DND-41 (cell line): ENCODE measurements around the gene DGKI.

Experiments
- ATAC-seq: fragments of 200-7000 bp; cut with Tn5 transposase; 3 replicates; pipeline ENCODE4 v1.9.1; 2021; ENCODE audit warnings: low read depth; ENCODE audit not compliant: insufficient read depth
- DNase-seq: peaks from one replicate; pipeline ENCODE4 v3.0.0-alpha.2; 2020
- H2AFZ ChIP-seq: 2 replicates; pipeline ENCODE4 v1.6.0; 2012; ENCODE audit warnings: low read depth, low read length
- H3K27ac ChIP-seq: 2 replicates; pipeline ENCODE4 v1.5.1; 2012; ENCODE audit warnings: low read length, inconsistent platforms
- H3K27me3 ChIP-seq: fragments of 200-600 bp; sonication (generic); 2 replicates; pipeline ENCODE4 v1.6.0; 2012; ENCODE audit warnings: low read length, mild to moderate bottlenecking, inconsistent platforms; ENCODE audit not compliant: insufficient read depth, poor library complexity
- H3K36me3 ChIP-seq: 2 replicates; pipeline ENCODE4 v1.5.1; 2012; ENCODE audit warnings: low read length, inconsistent platforms; ENCODE audit not compliant: insufficient read depth
- H3K4me1 ChIP-seq: 2 replicates; pipeline ENCODE4 v1.5.1; 2012; ENCODE audit warnings: mild to moderate bottlenecking, low read length; ENCODE audit not compliant: insufficient read depth
- H3K4me2 ChIP-seq: 2 replicates; pipeline ENCODE4 v1.6.0; 2012; ENCODE audit warnings: mild to moderate bottlenecking, moderate library complexity, low read length, inconsistent platforms; ENCODE audit not compliant: insufficient read depth
- H3K4me3 ChIP-seq, 2 experiments: fragments of 200-600 bp in 1 of 2; shearing (Covaris generic) in 1 of 2; 2 replicates each; pipeline ENCODE4 v1.5.1; 2012 to 2016; ENCODE audit warnings: inconsistent platforms in 2 of 2, low read length in 2 of 2, mild to moderate bottlenecking in 2 of 2, low read depth in 1 of 2, moderate library complexity in 1 of 2
- H3K79me2 ChIP-seq: 2 replicates; pipeline ENCODE4 v1.6.0; 2012; ENCODE audit warnings: low read length, inconsistent platforms; ENCODE audit not compliant: insufficient read depth
- H3K9ac ChIP-seq: 2 replicates; pipeline ENCODE4 v1.6.0; 2012; ENCODE audit warnings: low read depth, mild to moderate bottlenecking, inconsistent platforms, low read length, moderate library complexity
- H3K9me3 ChIP-seq: 2 replicates; pipeline ENCODE4 v1.5.1; 2012; ENCODE audit warnings: low read length, moderate library complexity, mild to moderate bottlenecking, inconsistent platforms; ENCODE audit not compliant: insufficient read depth, severe bottlenecking
- H4K20me1 ChIP-seq: 2 replicates; pipeline ENCODE4 v1.6.0; 2012; ENCODE audit warnings: low read length; ENCODE audit not compliant: insufficient read depth
- EZH2 ChIP-seq: IDR thresholded peaks from 3 replicates; pipeline ENCODE4 v1.6.1; 2012; ENCODE audit warnings: borderline replicate concordance, low read depth, mild to moderate bottlenecking, moderate library complexity, low read length, inconsistent platforms; ENCODE audit not compliant: severe bottlenecking
- TF ChIP-seq, protein P1 (sequence below): IDR thresholded peaks from 2 replicates; pipeline ENCODE4 v1.5.1; 2012; ENCODE audit warnings: borderline replicate concordance, low read length, moderate library complexity, mild to moderate bottlenecking; ENCODE audit not compliant: poor library complexity, severe bottlenecking; ENCODE audit errors: extremely low read depth

The DGKI gene

DNA sequence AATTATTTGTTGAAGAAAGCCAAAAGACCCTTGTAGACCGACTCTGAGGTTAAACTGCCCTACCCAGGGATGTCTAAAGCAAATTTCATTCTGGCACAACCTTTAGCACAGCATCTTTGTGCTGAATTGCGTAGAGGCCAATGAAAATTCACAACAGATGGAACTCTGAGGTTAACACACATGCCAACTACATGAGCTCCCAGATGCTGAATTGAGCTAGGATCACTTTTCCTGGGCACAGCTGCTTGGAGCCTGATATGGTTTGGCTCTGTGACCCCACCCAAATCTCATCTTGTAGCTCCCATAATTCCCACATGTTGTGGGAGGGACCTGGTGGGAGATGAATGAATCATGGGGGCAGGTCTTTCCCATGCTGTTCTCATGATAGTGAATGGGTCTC is 345.2 kb downstream of the DGKI start:
- H2AFZ ChIP-seq = no peak overlapping the region
- no peaks in the 10 kb centered on the region for H3K36me3 ChIP-seq
- H3K27ac ChIP-seq = no peak overlapping the region
- TF ChIP-seq, protein P1, sequence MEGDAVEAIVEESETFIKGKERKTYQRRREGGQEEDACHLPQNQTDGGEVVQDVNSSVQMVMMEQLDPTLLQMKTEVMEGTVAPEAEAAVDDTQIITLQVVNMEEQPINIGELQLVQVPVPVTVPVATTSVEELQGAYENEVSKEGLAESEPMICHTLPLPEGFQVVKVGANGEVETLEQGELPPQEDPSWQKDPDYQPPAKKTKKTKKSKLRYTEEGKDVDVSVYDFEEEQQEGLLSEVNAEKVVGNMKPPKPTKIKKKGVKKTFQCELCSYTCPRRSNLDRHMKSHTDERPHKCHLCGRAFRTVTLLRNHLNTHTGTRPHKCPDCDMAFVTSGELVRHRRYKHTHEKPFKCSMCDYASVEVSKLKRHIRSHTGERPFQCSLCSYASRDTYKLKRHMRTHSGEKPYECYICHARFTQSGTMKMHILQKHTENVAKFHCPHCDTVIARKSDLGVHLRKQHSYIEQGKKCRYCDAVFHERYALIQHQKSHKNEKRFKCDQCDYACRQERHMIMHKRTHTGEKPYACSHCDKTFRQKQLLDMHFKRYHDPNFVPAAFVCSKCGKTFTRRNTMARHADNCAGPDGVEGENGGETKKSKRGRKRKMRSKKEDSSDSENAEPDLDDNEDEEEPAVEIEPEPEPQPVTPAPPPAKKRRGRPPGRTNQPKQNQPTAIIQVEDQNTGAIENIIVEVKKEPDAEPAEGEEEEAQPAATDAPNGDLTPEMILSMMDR = no peak
- no peak for TF ChIP-seq EZH2
- H3K79me2 ChIP-seq = no peaks in the 10 kb centered on the region
- no peaks in the 10 kb centered on the region for H4K20me1 ChIP-seq
- H3K4me1 ChIP-seq = no peaks in the 10 kb centered on the region
- H3K4me2 ChIP-seq = no peak overlapping the region
- no peaks in the 10 kb centered on the region for H3K9me3 ChIP-seq
- no peak for ATAC-seq
- no peak for DNase-seq
- no peak overlapping the region for H3K9ac ChIP-seq
- no peak overlapping the region for H3K4me3 ChIP-seq
- H3K27me3 ChIP-seq = no peaks in the 10 kb centered on the region

DNA sequence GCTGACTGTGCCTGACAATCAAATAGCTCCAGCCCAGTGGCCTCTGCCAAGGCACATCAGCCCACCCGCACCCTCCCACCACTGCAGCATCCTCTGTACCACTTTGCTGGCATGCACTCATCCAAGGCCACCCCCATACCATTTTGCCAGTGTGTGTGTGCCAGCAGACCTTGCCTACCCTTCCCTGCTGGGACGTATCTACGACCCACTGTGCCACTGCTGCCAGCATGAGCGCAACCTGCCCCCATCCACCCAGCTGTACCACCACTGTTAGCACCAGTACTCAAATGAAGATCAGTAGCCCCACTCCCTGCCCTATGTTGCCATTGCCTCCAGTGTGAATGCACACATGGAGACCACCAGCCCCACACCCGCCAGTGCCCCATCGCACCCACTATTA is 353.9 kb downstream of the DGKI start:
- DNase-seq (no peak), ATAC-seq (no peak)
- Histone ChIP-seq H3K4me1 (no peaks in the 10 kb centered on the region), H3K27ac (no peak overlapping the region), H3K4me3 (no peak overlapping the region), H2AFZ (no peak overlapping the region), H3K4me2 (no peak overlapping the region), H3K36me3 (no peaks in the 10 kb centered on the region), H3K9me3 (no peaks in the 10 kb centered on the region), H3K79me2 (no peaks in the 10 kb centered on the region), H3K9ac (no peak overlapping the region), H4K20me1 (no peaks in the 10 kb centered on the region), H3K27me3 (peaks cover 1% of the 10 kb centered on the region)
- TF ChIP-seq, protein P1 = no peak
- TF ChIP-seq EZH2 = no peak

DNA sequence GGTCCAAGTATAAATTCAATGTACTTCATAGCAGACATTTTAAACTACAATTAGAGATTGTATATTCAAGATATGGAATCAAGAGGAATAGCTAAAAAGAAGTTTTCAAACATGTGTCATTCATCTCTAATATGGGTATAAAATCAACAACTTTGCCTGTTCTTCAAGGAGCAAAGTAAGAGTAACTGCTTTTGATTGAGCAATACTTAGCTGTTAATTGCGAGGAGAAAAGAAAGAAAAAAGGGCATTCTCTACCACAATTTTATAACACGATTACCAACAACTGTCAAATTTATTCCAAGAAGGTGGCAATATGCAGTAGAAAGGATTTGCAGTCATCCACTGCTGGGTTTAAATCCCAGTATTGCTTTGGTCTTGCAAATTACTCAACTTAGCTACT is 356.9 kb downstream of the DGKI start:
- H3K4me3 ChIP-seq = no peak overlapping the region
- H3K27ac ChIP-seq = no peak overlapping the region
- H4K20me1 ChIP-seq = no peaks in the 10 kb centered on the region
- H3K9me3 ChIP-seq = no peaks in the 10 kb centered on the region
- no peaks in the 10 kb centered on the region for H3K4me1 ChIP-seq
- no peak overlapping the region for H3K4me2 ChIP-seq
- no peak for DNase-seq
- no peaks in the 10 kb centered on the region for H3K36me3 ChIP-seq
- ATAC-seq = no peak
- H3K9ac ChIP-seq = no peak overlapping the region
- H3K27me3 ChIP-seq = peaks cover 3% of the 10 kb centered on the region
- H2AFZ ChIP-seq = no peak overlapping the region
- TF ChIP-seq EZH2 = no peak
- TF ChIP-seq, protein P1 = no peak
- no peaks in the 10 kb centered on the region for H3K79me2 ChIP-seq

DNA sequence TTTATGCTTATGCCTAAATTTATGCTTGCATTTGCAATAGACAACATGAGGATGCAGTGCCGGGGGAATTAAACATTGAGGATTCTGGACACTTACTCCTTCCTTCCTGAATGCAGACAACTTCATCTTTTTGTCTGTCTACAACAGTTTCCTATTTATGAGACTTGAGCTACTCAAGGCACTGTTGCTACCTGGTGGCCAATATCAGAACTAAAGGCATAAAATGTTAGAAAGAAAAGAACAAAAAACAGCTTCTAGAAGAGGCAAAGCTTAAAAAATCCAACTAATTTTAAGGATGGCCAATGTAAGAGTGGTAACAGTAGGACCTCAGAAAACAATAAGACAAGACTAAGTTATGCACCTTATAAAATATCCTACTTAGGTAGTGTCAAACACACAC is 358.7 kb downstream of the DGKI start:
- Histone ChIP-seq H4K20me1 (no peaks in the 10 kb centered on the region), H3K27me3 (peaks cover 3% of the 10 kb centered on the region), H3K4me3 (no peak overlapping the region), H3K4me2 (no peak overlapping the region), H3K4me1 (no peaks in the 10 kb centered on the region), H3K79me2 (no peaks in the 10 kb centered on the region), H3K9me3 (no peaks in the 10 kb centered on the region), H2AFZ (no peak overlapping the region), H3K36me3 (no peaks in the 10 kb centered on the region), H3K9ac (no peak overlapping the region), H3K27ac (no peak overlapping the region)
- no peak for TF ChIP-seq EZH2
- TF ChIP-seq, protein P1 = no peak
- ATAC-seq = no peak
- no peak for DNase-seq
